SK-MEL-5 (cell line): ENCODE data around the gene MOCOS. TPM values are rescaled to one million over a fixed set of nuclear protein-coding genes. Genes with fewer than 3 reads are reported as not detected.
A peak's percentile ranks its signal among the peaks of the same experiment; 100 is the strongest.

Experiments
- DNase-seq: peaks from one replicate; pipeline ENCODE4 v3.0.0-alpha.2; 2016; ENCODE audit warnings: low read depth, low spot score
- in situ Hi-C: cut with HindIII; loops from 2 replicates; pipeline ENCODE4 v1.10.0; 2016; ENCODE audit warnings: low sequenced_read_pairs, high pct_unique_total_duplicates, low pct_unique_long_range_greater_than_20kb
- total RNA-seq: library from RNA; depleted of rRNA; stranded (reverse); fragments of >200 nt; shearing (Covaris generic); gene quantifications from 2 replicates; pipeline ENCODE4 v1.2.3, GENCODE V29; 2014; rRNA removed

MOCOS gene
- total RNA-seq, 1 experiment from 2014 or later = 30.0 TPM

GRCh38 chr18:36307513-36307912, 120.2 kb downstream of the MOCOS start:
- no peak for DNase-seq
- in situ Hi-C loops = no loop called here

- in situ Hi-C loops = no loop called here
- DNase-seq = no peak
These were observed 121.6 kb downstream of the MOCOS start for GRCh38 chr18:36308711-36309435.

GRCh38 chr18:36309436-36310391, 122.4 kb downstream of the MOCOS start:
- peak; percentile 39 for DNase-seq
- in situ Hi-C loops = no loop called here

- DNase-seq = no peak
- in situ Hi-C loops = no loop called here
These were observed 123.8 kb downstream of the MOCOS start for GRCh38 chr18:36311026-36311570.

GRCh38 chr18:36312806-36313395, 125.6 kb downstream of the MOCOS start:
- DNase-seq = no peak

GRCh38 chr18:36314098-36314497, 126.8 kb downstream of the MOCOS start:
- no peak for DNase-seq
- in situ Hi-C loops = no loop called here

More at GRCh38 chr18:36312806-36313395, 125.6 kb downstream of the MOCOS start:
- in situ Hi-C loops = no loop called here

GRCh38 chr18:36314754-36315153, 127.5 kb downstream of the MOCOS start:
- in situ Hi-C loops = no loop called here
- no peak for DNase-seq

GRCh38 chr18:36315736-36316135, 128.4 kb downstream of the MOCOS start:
- in situ Hi-C loops = no loop called here
- no peak for DNase-seq

GRCh38 chr18:36316246-36316645, 128.9 kb downstream of the MOCOS start:
- no peak for DNase-seq
- in situ Hi-C loops = no loop called here

Other genes starting within 250 kb of the MOCOS start
- gene RPRD1A, start 119.9 kb upstream of the MOCOS start, total RNA-seq = 58.5 TPM in 2 replicates
- gene SLC39A6, start 58.2 kb upstream of the MOCOS start, total RNA-seq = 643 and 687 TPM in 2 replicates
- gene ELP2, start 57.6 kb upstream of the MOCOS start, total RNA-seq = 174 and 208 TPM in 2 replicates
- 2.4 and 2.8 TPM in 2 replicates for gene FHOD3, start 110.2 kb downstream of the MOCOS start, total RNA-seq